Stimulated activated CD4-positive, alpha-beta T cell treated with anti-CD3 and anti-CD28 coated beads, Interleukin-1b, Interleukin-23, amount 100 ng/mL, for 4 hours (primary cell): ENCODE results near the gene ATP11A.
"Not testable (repeated sequence)": the region's sequence is repeated elsewhere in the genome, so short reads cannot be mapped to it uniquely, and the experiment has no call there.

Source experiments
- DNase-seq, 2 donors: peaks; one replicate each; pipeline ENCODE4 v3.0.0-alpha.2; 2020; ENCODE audit warnings: low read depth in 2 of 2

ATP11A gene

DNA sequence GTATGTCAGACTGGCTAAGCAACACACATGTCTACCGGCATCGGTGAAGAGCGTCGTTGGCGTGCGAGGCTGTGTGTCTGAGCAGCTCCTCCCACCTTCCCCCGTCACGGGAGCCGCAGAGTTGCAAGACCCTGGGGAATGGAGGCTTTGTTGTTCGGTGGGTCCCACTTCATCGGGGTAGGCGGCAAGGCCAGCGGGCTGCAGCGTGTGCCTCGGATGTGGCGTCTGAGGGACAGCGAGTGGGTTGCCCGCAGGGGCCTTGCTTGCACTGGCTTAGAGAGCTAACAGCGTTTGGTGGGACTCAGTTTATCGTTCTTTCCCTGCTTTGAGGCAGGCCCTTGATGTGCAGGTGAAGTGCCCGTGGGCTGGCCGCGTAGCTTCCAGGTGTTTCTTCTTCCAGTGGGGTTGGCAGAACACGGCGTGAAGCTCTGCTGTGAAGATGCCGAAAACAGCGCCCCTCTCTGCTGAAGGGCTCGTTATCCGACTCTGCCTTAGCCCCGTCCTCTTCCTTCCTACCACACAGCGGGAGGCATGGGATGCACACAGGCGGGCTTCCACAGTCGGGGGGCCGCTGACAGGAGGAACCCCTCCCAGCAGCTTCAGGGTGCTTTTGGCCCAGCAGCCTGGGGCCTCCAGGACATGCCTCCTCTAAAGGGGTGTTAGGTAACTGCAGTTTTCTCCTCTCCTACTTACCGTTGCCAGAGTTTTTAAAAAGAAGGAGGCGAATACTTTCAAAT, 85.2 kb downstream of the ATP11A start:
- no peak for DNase-seq

DNA sequence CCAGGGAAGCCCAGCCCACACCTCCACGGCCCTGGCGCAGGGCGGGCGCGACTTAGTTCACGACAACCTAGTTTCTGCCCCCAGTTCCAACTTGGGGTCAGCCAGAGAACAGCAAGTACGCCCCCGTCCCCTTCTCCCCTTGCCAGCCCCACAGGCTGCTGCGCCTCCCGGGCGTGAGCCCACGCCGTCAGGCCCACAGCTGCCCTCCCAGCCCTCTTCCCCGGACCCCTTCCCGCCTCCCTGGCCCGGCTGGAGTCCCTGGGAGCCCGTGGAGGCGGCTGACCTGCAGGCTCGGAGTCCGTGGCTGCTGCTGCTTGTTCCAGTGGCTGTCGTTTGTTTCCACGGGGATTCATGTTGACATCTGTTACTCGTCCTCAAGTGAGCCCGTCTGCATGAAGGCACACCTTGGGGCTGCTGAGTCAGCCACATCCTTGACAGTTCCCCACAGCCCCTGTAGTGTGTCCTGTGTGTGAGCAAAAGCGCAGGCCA, 86.0 kb downstream of the ATP11A start:
- DNase-seq, result no peak

DNA sequence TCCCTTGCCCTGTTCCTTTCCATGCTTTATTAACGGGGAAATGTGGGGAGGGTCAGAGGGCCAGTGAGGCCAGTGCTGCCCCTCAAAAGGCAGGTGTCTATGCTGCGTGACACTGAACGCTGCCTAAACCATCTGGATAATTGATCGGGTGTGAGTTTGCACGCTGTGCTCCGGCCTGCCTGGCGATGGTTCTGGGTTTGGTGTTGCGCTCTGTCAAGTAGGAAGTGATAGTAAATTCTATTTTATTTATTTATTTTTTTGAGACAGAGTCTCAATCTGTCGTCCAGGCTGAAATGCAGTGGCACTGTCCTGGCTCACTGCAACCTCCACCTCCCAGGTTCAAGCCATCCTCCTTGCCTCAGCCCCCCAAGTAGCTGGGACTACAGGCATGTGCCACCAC, 86.5 kb downstream of the ATP11A start:
- DNase-seq, result no peak

DNA sequence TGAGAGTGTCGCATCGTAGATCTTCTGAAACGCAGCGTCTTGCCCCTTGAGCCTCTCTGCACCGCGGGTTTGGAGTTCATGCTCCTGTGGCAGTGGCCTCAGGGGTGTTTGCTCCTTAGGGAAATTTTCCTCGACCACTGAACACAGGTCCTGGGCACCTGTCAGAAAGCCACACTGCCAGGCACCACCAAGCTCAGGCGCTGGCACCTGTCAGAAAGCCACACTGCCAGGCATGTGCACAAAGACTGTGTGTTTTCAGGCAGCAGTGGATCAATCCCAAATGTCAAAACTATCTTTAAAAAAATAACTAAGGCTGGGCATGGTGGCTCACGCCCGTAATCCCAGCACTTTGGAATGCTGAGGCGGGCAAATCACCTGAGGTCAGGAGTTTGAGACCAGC, 87.1 kb downstream of the ATP11A start:
- no peak for DNase-seq

DNA sequence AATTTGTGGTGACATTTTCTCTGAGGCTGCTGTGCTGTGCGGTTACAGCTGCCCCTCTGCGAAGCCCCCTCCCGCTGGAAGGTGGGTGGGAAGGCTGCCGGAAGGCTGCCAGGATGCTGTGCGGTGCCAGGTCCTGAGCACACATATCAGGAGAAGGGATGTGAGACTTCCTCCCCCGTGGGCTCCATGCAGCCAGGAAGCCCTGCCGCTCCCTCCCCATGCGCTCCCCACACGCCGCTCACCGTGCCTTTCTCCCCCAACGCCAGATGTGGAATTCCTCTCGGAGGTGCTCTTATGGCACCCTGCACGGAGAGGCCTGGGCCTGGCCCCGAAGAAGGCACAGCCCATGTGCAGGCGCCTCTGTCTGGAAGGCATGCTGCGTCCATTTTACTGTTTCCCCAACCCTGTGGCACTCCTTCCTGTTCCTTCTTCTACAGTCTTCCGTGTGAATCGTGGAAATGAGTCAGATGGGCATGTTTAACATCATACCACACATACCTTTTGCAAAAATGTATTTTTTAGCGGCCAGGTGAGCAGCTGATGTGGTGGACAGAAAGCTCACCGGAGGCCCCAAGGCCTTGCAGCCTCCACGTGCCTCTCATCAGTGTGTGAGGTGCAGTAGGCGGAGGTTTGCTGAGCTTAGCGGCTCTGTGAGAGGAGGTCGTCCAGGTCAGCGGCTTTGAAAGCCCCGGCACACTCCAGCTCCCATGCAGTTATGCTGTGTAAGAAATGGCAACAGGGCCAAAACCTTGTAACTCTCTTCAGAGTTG, 88.0 kb downstream of the ATP11A start:
- no peak for DNase-seq

DNA sequence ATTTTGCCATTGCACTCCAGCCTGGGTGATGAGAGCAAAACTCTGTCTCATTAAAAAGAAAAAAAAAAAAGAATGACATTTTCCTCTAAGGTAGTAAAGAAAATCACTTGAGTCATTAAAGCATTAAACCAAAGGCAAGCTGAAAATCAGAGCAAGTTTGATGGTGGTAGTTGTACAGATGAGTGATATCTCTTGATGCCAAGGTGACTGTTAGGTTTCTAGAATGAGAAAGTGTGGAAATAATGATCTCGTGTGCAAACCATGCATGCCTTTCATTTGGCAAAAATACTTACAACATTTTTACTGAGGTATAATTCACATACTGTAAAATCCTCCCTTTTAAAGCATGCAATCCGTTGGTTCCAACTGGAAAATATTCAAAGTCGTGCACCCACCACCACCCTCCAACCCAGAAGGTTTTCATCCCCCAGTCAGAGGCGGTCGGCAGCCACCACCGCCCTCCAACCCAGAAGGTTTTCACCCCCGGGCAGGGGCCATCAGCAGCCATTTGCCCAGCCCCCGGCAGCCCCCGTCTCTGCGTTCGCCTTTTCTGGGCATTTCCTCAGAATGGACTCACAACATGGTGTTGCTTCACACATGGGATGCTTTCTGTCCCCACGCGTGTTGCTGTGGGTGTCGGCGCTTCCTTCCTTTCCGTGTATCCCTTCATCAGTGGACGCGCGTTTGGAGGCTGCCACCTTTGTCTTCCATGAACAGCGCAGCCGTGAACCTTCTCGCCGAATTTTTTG, 90.2 kb downstream of the ATP11A start:
- no peak for DNase-seq

DNA sequence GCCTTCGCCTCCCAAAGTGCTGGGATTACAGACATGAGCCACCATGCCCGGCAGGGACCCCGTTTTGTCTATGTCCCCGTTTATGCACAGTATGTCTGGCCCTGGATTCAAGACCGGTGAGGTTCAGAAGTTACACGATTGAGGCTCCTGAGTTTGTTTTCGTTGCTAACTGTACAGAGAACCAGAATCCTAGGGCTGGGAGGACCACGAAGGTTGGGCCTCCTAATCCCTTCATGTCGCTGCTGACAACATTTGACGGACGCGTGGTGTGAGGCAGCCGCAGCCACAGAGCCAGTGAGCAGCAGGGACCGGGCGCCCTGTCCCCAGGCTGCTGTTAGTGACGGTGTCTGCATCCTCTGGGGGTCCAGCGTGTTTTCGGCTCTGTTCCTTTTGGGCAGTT, 91.4 kb downstream of the ATP11A start:
- no peak for DNase-seq

DNA sequence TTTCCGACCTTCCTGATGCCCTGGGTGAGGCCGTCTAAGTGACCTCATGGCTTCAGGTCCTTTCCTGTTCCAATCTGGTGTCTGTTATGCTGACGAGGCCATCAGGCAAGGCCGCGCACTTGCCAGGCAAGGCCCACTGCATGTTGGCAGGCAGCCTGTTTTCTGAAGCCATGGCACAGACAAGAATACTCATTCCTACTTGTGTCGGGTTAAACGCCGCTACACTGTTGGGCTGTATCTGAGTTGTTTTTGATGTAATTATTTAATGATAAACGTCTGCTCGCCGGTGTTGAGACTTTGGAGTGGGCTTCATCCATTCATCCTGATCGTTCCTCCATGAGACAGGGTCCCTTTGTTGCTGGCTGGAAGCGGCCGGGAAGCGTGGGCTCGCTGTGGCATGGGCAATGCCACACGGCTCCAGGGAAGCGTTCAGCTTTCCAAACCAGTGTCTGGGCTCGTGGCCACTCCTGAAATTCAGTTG, 92.1 kb downstream of the ATP11A start:
- DNase-seq, result no peak

DNA sequence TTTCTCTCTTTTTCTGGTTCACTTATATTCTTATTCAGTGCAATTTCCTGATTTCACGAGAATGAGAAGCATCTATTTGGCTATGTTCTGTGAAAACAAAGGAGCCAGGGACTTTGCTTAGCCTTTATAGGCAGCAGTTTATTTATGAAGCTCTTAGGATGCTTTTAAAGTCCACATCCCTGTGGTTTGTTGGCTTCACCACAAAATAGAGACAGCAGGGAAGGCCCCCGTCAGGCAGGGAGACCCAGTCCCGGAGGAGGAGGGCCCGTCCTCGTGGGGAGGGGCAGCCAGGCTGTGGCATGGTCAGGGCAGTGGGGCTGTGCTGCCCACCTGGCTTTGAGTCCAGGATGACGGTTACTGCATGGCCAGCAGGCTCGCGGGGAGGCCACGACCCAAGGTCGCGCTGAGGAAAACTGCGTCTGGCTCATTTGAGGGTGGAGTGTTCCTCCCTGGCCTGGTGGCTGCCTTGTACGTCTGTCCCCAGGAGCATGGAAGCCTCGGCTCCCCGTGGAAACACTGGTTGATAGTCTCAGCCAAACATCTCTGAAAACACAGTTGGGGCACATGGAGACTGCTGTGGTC, 92.7 kb downstream of the ATP11A start:
- no peak for DNase-seq

DNA sequence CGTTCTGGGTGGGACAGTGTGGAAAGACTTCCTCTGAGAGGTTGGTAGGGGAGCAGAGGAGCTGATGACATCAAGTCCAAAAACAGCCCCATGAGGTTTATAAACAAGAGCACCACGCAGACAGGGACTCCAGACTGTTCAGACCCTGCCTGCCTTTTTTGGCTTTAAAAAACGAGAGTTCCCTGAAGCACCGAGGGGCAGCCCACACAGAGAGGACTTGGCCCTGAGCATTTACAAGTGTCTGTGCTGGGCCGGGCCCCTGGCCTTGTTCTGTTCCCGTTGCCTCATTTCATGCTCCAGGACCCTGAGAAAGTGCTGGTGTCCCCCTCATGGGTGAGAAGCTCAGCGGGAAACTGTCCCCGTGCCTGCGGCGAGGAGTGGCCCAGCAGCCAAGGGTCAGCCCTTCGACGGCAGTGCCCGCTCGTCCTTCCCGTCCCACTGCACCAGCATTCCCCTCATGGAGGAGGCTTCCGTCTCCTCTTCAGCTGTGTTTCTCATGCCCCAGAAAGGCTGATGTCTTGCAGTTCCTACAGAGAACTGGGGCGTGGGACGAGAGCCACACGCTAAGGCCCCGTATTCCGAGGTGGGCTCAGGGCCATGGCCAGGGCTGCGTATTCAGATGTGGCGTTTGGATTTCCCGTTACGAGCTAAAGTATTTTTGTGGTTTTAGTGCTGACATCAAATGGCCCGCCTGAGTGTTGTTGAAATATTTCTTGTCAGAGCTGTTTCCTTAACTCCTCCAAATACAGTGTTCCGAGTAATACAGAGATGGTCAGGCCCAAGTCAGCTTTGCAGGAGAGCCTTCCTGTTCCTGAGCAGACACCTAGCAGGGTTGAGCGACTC, 93.5 kb downstream of the ATP11A start:
- DNase-seq, result no peak

DNA sequence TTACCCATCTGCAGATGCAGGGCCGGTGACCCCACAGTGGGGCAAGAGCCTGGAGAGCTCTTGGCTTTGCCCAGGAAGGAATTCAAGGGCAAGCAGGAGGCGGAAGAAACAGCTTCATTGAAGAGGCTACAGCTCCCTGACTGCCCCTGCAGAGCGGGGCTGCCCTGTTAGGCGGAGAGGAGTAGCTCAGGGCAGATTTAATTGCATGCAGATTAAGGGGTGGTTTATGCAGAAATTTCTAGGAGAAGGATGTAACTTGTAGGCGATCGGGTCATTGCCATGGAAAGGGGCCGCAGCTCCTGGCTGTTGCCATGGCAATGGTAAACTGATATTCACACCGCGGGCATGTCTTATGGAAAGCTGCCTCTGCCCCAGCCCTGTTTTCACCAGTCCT, 94.1 kb downstream of the ATP11A start:
- DNase-seq, result no peak

DNA sequence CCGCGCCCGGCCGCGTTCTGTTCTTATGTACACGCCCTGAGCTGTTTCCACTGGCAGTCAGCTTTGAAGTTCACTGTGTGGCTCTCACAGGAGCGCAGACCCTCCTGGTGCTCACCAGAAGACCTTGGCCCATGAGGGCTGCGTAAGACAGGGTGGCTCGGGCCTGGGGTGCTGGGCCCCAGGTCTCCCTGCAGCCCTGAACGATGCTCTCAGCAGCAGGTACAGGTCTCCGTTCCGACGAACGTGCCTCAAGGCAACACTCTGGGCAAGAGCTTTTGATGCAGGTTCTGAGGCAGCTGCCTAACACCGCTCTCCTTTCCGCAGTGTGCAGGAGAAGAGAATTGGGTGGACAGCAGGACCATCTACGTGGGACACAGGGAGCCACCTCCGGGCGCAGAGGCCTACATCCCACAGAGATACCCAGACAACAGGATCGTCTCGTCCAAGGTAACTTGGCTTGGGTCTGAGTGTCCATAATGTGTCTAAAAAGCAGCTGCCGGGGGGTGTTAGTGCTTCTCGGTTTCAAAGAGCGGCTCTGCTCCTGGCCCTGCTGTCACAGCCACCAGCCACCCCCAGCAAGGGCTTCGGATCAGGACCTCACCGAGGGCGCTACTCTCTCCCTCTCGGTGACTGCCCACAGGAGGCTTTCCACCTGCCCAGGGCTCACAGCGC, 95.1 kb downstream of the ATP11A start:
- no peak for DNase-seq

DNA sequence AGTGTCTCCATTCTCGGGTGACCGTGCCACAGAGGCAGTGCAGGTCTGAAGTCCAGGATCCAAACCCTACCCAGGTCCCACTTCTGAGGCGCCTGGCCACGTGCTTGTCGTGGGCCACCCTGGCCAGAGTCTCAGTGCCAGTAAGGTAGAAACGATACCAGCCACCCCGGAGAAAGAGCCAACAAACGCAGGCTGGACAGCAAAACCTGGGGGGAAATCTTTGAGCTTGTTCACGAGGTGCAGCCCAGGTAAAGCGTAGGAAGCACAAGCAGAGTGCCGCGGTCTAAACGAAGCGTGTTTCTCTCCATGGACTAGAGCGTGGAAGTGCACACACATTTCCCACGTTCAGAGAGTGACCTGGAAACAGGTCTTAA, 95.6 kb downstream of the ATP11A start:
- DNase-seq, result no peak

DNA sequence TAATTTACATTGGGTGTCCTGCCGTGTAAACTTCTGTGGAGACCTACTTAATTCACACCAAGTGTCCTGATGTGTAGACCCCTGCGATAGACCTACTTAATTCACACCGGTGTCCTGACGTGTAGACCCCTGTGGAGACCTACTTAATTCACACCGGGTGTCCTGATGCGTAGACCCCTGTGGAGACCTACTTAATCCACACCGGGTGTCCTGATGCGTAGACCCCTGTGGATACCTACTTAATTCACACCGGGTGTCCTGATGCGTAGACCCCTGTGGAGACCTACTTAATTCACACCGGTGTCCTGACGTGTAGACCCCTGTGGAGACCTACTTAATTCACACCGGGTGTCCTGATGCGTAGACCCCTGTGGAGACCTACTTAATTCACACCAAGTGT, 97.0 kb downstream of the ATP11A start:
- not testable (repeated sequence) for DNase-seq

DNA sequence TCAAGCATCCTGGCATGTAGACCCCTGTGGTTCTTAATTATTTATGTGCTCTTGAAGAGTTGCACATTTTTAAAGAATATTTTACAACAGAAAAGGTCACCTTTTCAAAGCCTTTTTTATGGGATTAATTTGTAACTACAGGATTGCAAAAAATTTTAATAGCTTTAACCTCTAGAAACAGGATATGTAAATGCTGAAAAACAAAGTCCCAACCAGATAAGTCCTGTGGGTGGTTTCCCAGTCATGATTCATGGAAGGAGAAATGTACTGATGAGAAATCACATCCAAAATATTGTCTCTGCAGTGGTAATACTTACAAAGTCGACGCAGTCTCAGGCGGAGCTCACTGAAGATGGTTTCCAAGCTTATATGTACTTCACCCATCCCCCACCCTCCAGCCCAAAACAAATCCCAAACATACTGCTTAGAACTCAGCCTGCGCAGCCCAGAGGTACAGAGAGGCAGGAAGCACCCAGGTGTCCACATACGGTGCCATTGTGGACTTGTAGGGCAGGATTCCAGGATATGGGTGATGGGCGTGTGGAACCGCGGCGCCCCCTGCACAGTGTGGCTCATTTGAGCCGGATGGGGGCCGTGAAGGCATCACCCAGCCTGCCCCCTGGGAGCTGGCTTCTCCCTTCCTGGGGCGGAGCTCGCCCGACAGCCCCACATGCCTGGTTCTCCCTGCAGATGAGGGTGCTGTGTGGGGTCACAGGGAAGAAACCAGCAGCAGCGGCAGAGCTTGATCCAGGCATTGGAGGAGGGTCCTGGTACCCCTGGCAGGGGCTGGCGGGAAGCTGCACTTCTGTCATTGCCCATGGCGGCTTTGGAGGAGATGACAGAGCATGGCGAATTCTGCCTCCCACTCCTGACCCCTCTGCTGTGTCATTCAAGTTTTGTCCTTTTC, 101.2 kb downstream of the ATP11A start:
- DNase-seq, result no peak

DNA sequence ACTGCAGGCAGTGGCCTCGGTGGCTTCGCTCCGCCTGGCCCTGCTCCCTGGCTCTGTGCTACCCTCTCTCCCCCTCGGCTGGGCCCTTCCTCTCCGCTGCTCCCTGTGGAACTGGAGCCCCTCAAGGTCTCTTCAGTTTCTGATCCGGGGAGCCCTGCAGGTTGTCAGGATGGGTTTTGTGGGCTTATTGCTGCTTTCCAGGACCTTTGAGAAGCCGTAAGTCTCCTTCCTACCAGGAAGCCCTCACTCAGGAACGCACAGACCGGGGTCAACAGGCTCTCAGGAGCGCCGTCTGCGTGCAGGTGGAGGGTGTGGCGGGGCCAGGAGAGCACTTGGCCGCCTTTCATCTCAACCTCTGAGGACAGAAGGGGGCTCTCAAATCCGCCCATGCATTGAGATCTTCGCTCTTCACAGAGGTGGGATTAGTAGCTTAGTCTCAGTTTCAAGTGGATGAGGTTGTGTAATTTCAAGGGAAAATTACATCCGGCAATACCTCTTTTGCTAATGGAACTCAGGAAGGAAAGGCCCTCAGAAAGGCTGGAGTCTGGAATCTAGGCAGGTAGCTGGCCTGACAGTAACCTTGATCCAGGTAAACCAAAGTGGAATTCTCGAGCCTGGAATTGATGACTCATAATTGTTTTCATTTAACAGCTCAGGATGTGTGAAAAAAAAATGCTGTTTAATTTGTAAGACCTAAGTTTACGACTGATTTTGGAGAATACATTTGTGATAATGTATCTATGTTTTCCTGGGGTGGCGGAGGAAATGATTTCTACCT, 102.0 kb downstream of the ATP11A start:
- DNase-seq, result no peak

DNA sequence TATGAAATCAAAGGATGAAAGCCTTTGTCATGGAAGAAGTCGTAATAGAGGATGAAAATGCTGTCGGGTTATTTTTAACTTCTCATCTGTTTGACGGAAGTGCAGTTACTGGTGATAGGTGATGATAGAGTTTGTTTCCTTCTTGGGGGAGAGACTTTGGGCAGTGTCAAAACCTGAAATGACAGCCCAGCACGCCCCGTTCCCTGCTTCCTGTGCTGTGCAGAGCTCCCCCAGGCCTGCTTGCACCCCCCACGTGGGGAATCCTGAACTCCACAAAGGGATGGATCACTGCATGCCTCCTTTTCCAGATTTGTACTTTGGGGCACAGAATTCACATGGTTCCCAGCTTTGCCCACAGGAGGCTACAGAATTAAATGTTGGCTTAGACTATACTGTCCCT, 102.7 kb downstream of the ATP11A start:
- DNase-seq, result no peak

DNA sequence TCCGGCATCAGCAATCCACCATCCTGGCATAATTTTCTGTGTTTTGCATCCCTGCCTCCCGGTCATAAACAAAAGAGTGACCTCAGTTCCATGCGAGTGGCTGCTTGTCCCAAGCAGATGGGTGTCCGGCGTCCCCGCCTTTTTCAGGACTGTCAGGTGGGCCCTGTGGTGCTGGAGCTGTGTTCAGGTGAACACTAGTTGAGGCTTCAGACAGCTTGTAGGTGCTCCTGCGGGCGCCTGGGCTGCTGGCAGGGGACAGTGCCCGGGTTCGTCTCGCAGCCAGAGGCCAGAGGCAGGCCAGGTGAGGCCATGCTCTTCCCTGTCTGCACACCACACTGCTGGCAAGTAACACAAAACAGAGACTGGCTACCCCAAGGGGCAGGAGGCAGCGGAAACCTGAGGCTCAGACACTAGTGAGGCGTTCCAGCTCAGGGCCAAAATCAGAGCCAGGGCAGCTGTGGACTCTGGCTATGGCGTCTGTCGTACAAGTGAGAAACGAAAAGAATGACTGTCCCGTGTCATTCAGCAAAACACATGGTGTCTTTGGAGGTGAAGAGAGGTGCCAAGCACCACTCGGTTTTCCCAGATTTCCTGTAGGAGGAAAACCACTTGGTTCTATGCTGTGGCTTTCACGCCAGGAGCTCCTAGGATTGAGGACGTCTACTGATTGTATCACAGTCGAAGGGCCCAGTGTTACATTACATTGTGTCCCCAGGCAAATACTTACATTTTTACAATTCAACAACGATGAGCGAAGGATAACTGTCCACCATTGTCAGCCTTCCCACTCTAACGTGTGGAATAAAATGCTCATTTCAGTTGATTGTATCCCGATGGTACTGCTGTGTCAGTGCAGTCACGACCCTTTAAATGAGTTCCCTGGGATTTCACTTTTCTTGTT, 104.0 kb downstream of the ATP11A start:
- no peak for DNase-seq
